ENCODE measurements around the gene PGM5. TPM values are rescaled to one million over a fixed set of nuclear protein-coding genes. Genes with fewer than 3 reads are reported as not detected.
"Not testable (repeated sequence)": the region's sequence is repeated elsewhere in the genome, so short reads cannot be mapped to it uniquely, and the experiment has no call there.

The PGM5 gene
- total RNA-seq: 100 to 1,000 TPM; 502 to 719 (median 699) TPM

GRCh38 chr9:68356380-68357118, at the start of gene PGM5:
Gene PGM5 (plus strand): TSS chr9:68356611. CDS start chr9:68357128, 517 bp downstream.
- ATAC-seq: peak; percentile 75
- peak within 1 kb of the TSS; percentile 91 to 97 (median 92) for H3K27ac ChIP-seq
- H3K4me1 ChIP-seq: peaks cover 0 to 14% (median 0%) of the 10 kb centered on the region in 3 donors
- TF ChIP-seq CTCF (IDR thresholded peaks at IDR 0.05) (peak in 2 of 4 experiments; percentile 13 to 14), POLR2A (IDR thresholded peaks at IDR 0.05) (peak; percentile 64), POLR2AphosphoS5 (IDR thresholded peaks at IDR 0.05) (peak; percentile 72)
- peak within 1 kb of the TSS; percentile 77 to 92 for H3K4me3 ChIP-seq
- not testable (repeated sequence) for H3K36me3 ChIP-seq, H3K27me3 ChIP-seq, H3K9me3 ChIP-seq
- 0% methylated on average over 6 of the region's 58 CpGs for WGBS, 2 donors (ENCODE audit: low coverage in 1 of 2)

- H3K9me3 ChIP-seq, H3K36me3 ChIP-seq, H3K27ac ChIP-seq, H3K4me3 ChIP-seq, H3K4me1 ChIP-seq: not testable (repeated sequence)
- WGBS, 2 donors (ENCODE audit: low coverage in 1 of 2): 10% methylated on average over 4 of the region's 35 CpGs; no CpG with 5 or more reads in 1 of the 2 donors
- peak; percentile 25 for ATAC-seq
- peaks cover 11% of the 10 kb centered on the region for H3K27me3 ChIP-seq
These were observed 49.3 kb upstream of the PGM5 start for GRCh38 chr9:68307127-68307526.

- H3K27me3 ChIP-seq: peaks cover 11% of the 10 kb centered on the region
- 4 to 7% methylated on average over 5 of the region's 21 CpGs for WGBS, 2 donors (ENCODE audit: low coverage in 1 of 2)
- ATAC-seq: peak; percentile 48
- H3K4me3 ChIP-seq, H3K9me3 ChIP-seq, H3K36me3 ChIP-seq, H3K27ac ChIP-seq, H3K4me1 ChIP-seq: not testable (repeated sequence)
These were observed 48.8 kb upstream of the PGM5 start for GRCh38 chr9:68307654-68308053.

- not testable (repeated sequence) for H3K36me3 ChIP-seq, H3K9me3 ChIP-seq, H3K4me3 ChIP-seq, H3K4me1 ChIP-seq, H3K27ac ChIP-seq, ATAC-seq
- peaks cover 13% of the 10 kb centered on the region for H3K27me3 ChIP-seq
- no CpG with 5 or more reads among the region's 5 CpGs for WGBS, 2 donors (ENCODE audit: low coverage in 1 of 2)
These were observed 45.2 kb upstream of the PGM5 start for GRCh38 chr9:68311208-68311607.

- not testable (repeated sequence) for H3K4me3 ChIP-seq, H3K36me3 ChIP-seq, H3K4me1 ChIP-seq, H3K9me3 ChIP-seq, H3K27ac ChIP-seq, ATAC-seq, H3K27me3 ChIP-seq
- 72 to 79% methylated on average over 10 of the region's 10 CpGs for WGBS, 2 donors (ENCODE audit: low coverage in 1 of 2)
These were observed 38.2 kb upstream of the PGM5 start for GRCh38 chr9:68318209-68318608.

GRCh38 chr9:68323749-68324148, 32.7 kb upstream of the PGM5 start:
- H3K27ac ChIP-seq, H3K4me1 ChIP-seq, H3K4me3 ChIP-seq, H3K36me3 ChIP-seq, H3K9me3 ChIP-seq, ATAC-seq: not testable (repeated sequence)
- no CpG with 5 or more reads among the region's 24 CpGs for WGBS, 2 donors (ENCODE audit: low coverage in 1 of 2)
- H3K27me3 ChIP-seq: peaks cover 11% of the 10 kb centered on the region

GRCh38 chr9:68324518-68324917, 31.9 kb upstream of the PGM5 start:
- WGBS, 2 donors (ENCODE audit: low coverage in 1 of 2): no CpG with 5 or more reads among the region's 20 CpGs
- not testable (repeated sequence) for H3K27ac ChIP-seq, H3K4me1 ChIP-seq, H3K4me3 ChIP-seq, H3K9me3 ChIP-seq, ATAC-seq, H3K36me3 ChIP-seq
- H3K27me3 ChIP-seq: peaks cover 11% of the 10 kb centered on the region

- not testable (repeated sequence) for H3K4me3 ChIP-seq, H3K36me3 ChIP-seq, H3K27me3 ChIP-seq, H3K4me1 ChIP-seq, H3K27ac ChIP-seq, ATAC-seq, H3K9me3 ChIP-seq
- 58 to 76% methylated on average over 2 of the region's 4 CpGs for WGBS, 2 donors (ENCODE audit: low coverage in 1 of 2)
These were observed 27.3 kb upstream of the PGM5 start for GRCh38 chr9:68329106-68329505.

- H3K4me3 ChIP-seq, H3K9me3 ChIP-seq, H3K4me1 ChIP-seq, H3K27ac ChIP-seq, H3K36me3 ChIP-seq, ATAC-seq, H3K27me3 ChIP-seq: not testable (repeated sequence)
- WGBS, 2 donors (ENCODE audit: low coverage in 1 of 2): 86 to 100% methylated on average over 1 to 4 of the region's 11 CpGs
These were observed 25.8 kb upstream of the PGM5 start for GRCh38 chr9:68330531-68331173.

GRCh38 chr9:68332122-68332521, 24.3 kb upstream of the PGM5 start:
- H3K36me3 ChIP-seq, H3K27ac ChIP-seq, H3K9me3 ChIP-seq, H3K27me3 ChIP-seq, H3K4me1 ChIP-seq, ATAC-seq, H3K4me3 ChIP-seq: not testable (repeated sequence)
- no CpG with 5 or more reads among the region's 1 CpG for WGBS, 2 donors (ENCODE audit: low coverage in 1 of 2)

GRCh38 chr9:68335935-68336334, 20.5 kb upstream of the PGM5 start:
- no CpG with 5 or more reads among the region's 3 CpGs for WGBS, 2 donors (ENCODE audit: low coverage in 1 of 2)
- H3K9me3 ChIP-seq, H3K4me3 ChIP-seq, H3K27ac ChIP-seq, H3K36me3 ChIP-seq, H3K27me3 ChIP-seq, ATAC-seq, H3K4me1 ChIP-seq: not testable (repeated sequence)

GRCh38 chr9:68336639-68337339, 19.6 kb upstream of the PGM5 start:
- H3K9me3 ChIP-seq, H3K4me1 ChIP-seq, H3K4me3 ChIP-seq, H3K36me3 ChIP-seq, H3K27me3 ChIP-seq, ATAC-seq, H3K27ac ChIP-seq: not testable (repeated sequence)
- WGBS, 2 donors (ENCODE audit: low coverage in 1 of 2): 66% methylated on average over 4 of the region's 10 CpGs; no CpG with 5 or more reads in 1 of the 2 donors

All from gastroesophageal sphincter (tissue), 4 donors.